ENCODE data around the gene EXOC2.

EXOC2 gene

DNA sequence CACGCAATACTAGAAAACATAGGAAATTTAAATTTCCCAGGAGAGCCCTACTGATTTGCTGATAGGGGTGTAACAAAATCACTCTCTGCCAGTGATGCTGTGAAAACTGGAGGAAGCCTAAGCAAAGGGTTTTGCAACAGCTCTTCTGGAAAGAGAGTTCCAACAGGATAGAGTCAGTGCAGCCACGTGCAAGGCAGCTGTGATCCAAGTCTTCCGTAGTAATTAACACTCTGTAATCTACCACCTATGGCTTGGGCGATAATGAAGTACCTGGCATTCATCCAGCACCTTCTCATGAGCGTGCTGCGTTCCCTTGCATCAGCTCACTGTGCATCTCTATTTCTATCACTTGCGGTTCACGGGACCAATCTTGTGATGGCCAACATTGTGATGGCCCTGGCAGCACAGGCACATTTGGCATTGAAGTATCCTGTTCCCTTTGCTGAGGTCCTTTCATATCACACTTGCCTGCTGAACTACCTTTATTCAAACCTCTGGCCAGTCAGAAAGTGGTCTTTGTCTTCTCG lies 253.2 kb downstream of the EXOC2 start:
- peak; percentile 47 for DNase-seq

DNA sequence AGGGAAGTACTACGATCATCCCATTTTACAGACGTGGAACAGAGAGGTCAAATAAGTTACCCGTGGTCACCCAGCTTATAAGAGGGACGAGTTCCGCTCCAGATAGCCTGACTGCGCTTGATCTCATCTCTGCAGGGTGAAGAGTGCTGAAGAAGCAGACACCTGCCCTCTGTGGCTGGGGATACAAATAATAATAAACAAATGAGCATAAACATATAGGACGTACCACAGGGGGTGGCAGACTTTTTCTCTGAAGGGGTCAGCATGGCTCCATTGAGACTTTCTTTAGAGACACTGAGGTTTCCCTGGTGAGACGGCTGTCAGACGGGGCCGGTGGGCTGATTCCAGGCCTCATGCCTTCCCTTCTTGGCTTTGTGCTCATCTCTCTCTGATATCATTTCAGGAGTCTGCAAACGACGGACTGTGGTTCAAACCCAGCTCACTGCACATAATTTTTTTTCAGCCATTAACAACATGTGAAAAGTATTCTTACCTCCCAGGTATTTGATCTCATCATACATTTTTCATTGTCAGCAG lies 254.2 kb downstream of the EXOC2 start:
- DNase-seq, result no peak

DNA sequence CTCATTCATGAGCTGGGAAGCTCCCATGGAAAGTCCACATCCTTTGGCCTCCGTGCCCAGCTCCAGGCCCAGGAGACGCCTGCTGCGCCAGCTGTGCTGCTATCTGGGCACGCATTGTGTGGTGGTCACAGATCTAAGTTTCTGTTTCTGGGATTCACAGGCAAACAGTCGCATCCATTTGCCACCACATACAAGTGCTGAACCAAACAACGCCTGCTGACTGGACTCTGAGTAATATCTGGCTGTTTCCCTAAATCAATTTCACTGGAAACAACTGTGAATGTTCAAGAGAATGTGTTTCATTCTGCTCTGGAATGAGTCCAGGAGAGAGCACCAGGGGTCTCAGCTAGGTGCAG lies 255.9 kb downstream of the EXOC2 start:
- DNase-seq, result no peak

DNA sequence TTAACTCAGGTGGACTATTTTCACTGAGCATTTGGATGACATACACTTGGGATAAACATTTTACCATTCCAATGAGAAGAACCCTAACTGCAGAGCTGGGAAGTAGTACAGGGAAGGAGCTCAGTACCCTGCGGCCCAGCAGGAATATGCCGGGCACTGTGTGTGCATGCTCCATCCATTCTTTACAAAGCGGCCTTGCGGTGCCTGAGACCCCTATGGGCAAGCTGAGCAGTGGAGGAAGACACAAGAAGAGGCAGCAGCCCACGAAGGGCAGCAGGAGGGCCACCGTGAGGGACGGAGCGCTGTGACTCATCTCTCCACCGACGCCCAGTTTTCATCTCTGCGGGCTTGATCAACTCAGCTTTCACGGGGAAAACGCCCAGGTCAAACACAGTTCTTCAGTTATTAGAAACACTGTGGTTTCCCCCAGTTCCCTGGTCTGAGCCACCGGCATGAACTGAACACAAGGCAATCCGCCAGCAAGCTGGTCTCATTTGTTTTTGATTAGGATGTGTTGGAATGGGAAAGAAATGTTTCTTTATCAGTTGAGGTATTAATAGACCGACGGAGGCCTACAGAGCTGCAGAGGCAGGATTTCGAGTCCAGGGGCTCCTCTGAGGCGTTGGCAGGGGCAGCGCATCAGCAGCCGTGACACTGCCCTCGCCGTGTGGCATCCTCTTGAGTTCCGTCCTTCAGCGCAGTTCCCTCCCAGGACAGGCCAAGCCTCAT lies 256.5 kb downstream of the EXOC2 start:
- DNase-seq, result no peak

DNA sequence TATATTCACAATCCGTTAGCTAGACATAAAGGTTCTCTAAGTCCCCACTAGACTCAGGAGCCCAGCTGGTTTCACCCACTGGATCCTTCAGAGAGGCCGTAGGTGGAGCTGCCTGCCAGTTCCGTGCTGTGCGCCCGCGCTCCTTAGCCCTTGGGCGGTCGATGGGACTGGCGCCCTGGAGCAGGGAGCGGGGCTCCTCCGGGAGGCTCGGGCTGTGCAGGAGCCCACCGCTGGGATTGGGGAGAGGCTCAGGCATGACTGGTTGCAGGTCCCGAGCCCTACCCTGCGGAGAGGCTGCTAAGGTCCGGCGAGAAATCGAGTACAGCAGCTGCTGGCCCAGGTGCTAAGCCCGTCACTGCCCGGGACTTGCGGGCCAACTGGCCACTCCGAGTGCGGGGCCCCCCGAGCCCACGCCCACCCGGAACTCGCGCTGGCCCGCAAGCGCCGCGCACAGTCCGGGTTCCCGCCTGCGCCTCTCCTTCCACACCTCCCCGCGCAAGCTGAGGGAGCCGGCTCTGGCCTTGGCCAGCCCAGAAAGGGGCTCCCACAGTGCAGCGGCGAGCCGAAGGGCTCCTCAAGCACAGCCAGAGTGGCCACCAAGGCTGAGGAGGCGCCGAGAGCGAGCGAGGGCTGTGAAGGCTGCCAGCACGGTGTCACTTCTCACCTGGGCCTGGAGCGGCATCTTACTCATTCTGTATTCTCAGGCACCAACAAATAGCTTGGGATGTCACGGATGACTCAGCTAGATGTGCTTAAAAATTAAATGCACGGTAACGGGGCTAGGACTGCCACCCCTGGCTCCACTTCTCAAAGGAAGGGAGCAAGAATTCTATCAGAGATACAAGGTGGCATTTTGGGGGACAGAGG lies 257.3 kb downstream of the EXOC2 start:
- DNase-seq, result no peak
